HepG2 (cell line): ENCODE results near the gene USP1. TPM values are rescaled to one million over a fixed set of nuclear protein-coding genes. Genes with fewer than 3 reads are reported as not detected.

Experiments used
- CBFB ChIP-seq: sonication (generic); formaldehyde crosslinking; IDR thresholded peaks from 2 replicates; pipeline ENCODE4 v1.4.0; 2020; ENCODE audit warnings: missing genetic modification reagents
- EZH2 ChIP-seq: conservative IDR thresholded peaks from 2 replicates; pipeline ENCODE4 v1.6.1; 2012; ENCODE audit warnings: mild to moderate bottlenecking, low read depth, low read length, moderate library complexity
- GATAD2A ChIP-seq: IDR thresholded peaks from 2 replicates; pipeline ENCODE4 v1.6.1; 2016
- HMGXB4 ChIP-seq, 2 experiments: sonication (generic) in 1 of 2; formaldehyde crosslinking in 1 of 2; IDR thresholded peaks; 2 replicates each; pipeline versions ENCODE4 v1.4.0 to v1.6.1; 2018 to 2020; ENCODE audit warnings: missing genetic modification reagents in 2 of 2, borderline replicate concordance in 1 of 2, low read depth in 1 of 2, mild to moderate bottlenecking in 1 of 2, missing biosample characterization in 1 of 2
- IKZF4 ChIP-seq: sonication (generic); formaldehyde crosslinking; IDR thresholded peaks from 2 replicates; pipeline ENCODE4 v1.5.1; 2020; ENCODE audit warnings: borderline replicate concordance, mild to moderate bottlenecking, low read depth, missing genetic modification reagents; ENCODE audit errors: not compliant biosample characterization
- LCORL ChIP-seq, 2 experiments: fragments of 450-650 bp in 1 of 2; sonication (generic) in 1 of 2; formaldehyde crosslinking in 1 of 2; IDR thresholded peaks; 2 replicates each; pipeline versions ENCODE4 v1.5.0 to v1.6.1; 2017 to 2020; ENCODE audit warnings: antibody characterized with exemption in 1 of 2, missing genetic modification reagents in 1 of 2
- PHF8 ChIP-seq: sonication (generic); formaldehyde crosslinking; IDR thresholded peaks from 2 replicates; pipeline ENCODE4 v1.5.0; 2020; ENCODE audit warnings: missing genetic modification reagents
- POLR2AphosphoS2 ChIP-seq: IDR thresholded peaks from 2 replicates; pipeline ENCODE4 v1.6.1; 2011; ENCODE audit warnings: low read depth, low read length, improper control_type of control experiment
- REPIN1 ChIP-seq: sonication (generic); formaldehyde crosslinking; IDR thresholded peaks from 2 replicates; pipeline ENCODE4 v1.8.0; 2022; ENCODE audit warnings: missing genetic modification reagents, low read depth, mild to moderate bottlenecking, borderline replicate concordance
- RFX1 ChIP-seq: fragments of 450-650 bp; IDR thresholded peaks from 2 replicates; pipeline ENCODE4 v1.6.1; 2017
- SIN3B ChIP-seq: fragments of 150-350 bp; IDR thresholded peaks from 2 replicates; pipeline ENCODE4 v1.6.1; 2014; ENCODE audit warnings: low read length
- SMARCC2 ChIP-seq: fragments of 450-650 bp; IDR thresholded peaks from 2 replicates; pipeline ENCODE4 v1.6.1; 2017; ENCODE audit warnings: antibody characterized with exemption, mild to moderate bottlenecking
- TMF1 ChIP-seq: sonication (generic); formaldehyde crosslinking; IDR thresholded peaks from 2 replicates; pipeline ENCODE4 v1.8.1; 2022; ENCODE audit warnings: low read depth, missing genetic modification reagents
- ZBTB49 ChIP-seq: sonication (generic); formaldehyde crosslinking; IDR thresholded peaks from 2 replicates; pipeline ENCODE4 v1.4.0; 2020; ENCODE audit warnings: missing genetic modification reagents, borderline replicate concordance
- ZFP37 ChIP-seq: sonication (generic); formaldehyde crosslinking; IDR thresholded peaks from 2 replicates; pipeline ENCODE4 v1.4.0; 2020; ENCODE audit warnings: missing genetic modification reagents, borderline replicate concordance
- ZFP91 ChIP-seq: sonication (generic); formaldehyde crosslinking; IDR thresholded peaks from 2 replicates; pipeline ENCODE4 v1.9.0; 2022; ENCODE audit warnings: missing genetic modification reagents, mild to moderate bottlenecking, borderline replicate concordance
- ZNF276 ChIP-seq: sonication (generic); formaldehyde crosslinking; IDR thresholded peaks from 2 replicates; pipeline ENCODE4 v1.4.0; 2020; ENCODE audit warnings: mild to moderate bottlenecking, low read depth, missing genetic modification reagents
- ZNF296 ChIP-seq: sonication (generic); formaldehyde crosslinking; conservative IDR thresholded peaks from 2 replicates; pipeline ENCODE4 v1.5.0; 2020; ENCODE audit warnings: mild to moderate bottlenecking, missing genetic modification reagents
- ZNF333 ChIP-seq: sonication (generic); formaldehyde crosslinking; IDR thresholded peaks from 2 replicates; pipeline ENCODE4 v1.4.0; 2020; ENCODE audit warnings: mild to moderate bottlenecking, missing genetic modification reagents, borderline replicate concordance
- ZNF557 ChIP-seq: sonication (generic); formaldehyde crosslinking; IDR thresholded peaks from 2 replicates; pipeline ENCODE4 v1.4.0; 2020; ENCODE audit warnings: missing genetic modification reagents
- ZNF589 ChIP-seq: sonication (generic); formaldehyde crosslinking; conservative IDR thresholded peaks from 2 replicates; pipeline ENCODE4 v1.8.0; 2022; ENCODE audit warnings: mild to moderate bottlenecking, moderate library complexity, missing genetic modification reagents
- ZNF672 ChIP-seq: sonication (generic); formaldehyde crosslinking; IDR thresholded peaks from 2 replicates; pipeline ENCODE4 v1.8.1; 2022; ENCODE audit warnings: missing genetic modification reagents
- polyA plus RNA-seq, 8 experiments: library from polyadenylated mRNA; depleted of rRNA in 3 of 8; stranded (reverse) in 7 of 8; unstranded in 1 of 8; fragments of >200 nt; fragmentation: Illumina TruSeq in 4 of 8; extraction: Trizol in 4 of 8; gene quantifications; 2 replicates each; pipeline versions ENCODE4 v1.2.1 to v1.2.3, GENCODE V29; 2011 to 2016; ENCODE audit warnings: low read depth in 4 of 8, missing spikeins in 1 of 8, mixed read lengths in 1 of 8; ENCODE audit not compliant: insufficient read depth in 1 of 8
- total RNA-seq, 5 experiments: library from RNA; depleted of rRNA; stranded (reverse); fragments of >200 nt; fragmentation: Illumina TruSeq; extraction: Trizol; gene quantifications; 2 replicates each; pipeline ENCODE4 v1.2.3, GENCODE V29; 2016; ENCODE audit warnings: low read depth in 1 of 5

The USP1 gene
- total and polyA plus RNA-seq, 2 of the 13 experiments (the other 11 are each of a cell fraction or from before 2014, with no cell fraction given): 9.0 to 64.6 TPM

GRCh38 chr1:62436466-62437272 is at the start of gene USP1 (continued):
- TF ChIP-seq HMGXB4 (CRISPR knock-in tag; IDR thresholded peaks at IDR 0.05; ENCODE audit: borderline replicate concordance in 1 of 2, low read depth in 1 of 2) (peak in 1 of 2 experiments; percentile 42; a peak in 1 of 4 replicates), ZNF557 (peak; percentile 42; the same call in 1 of the 2 replicates), ZNF672 (no peak), SMARCC2 (no peak), ZBTB49 (CRISPR knock-in tag) (no peak), EZH2 (no peak), ZNF296 (0 out of 2 replicates have a peak, but pooled peaks have one; percentile 20), LCORL (IDR thresholded peaks at IDR 0.05) (peak; percentile 17; the same call in 1 of the 2 replicates), LCORL (CRISPR knock-in tag; IDR thresholded peaks at IDR 0.05) (peak; percentile 78), POLR2AphosphoS2 (no peak), ZFP37 (CRISPR knock-in tag) (no peak), RFX1 (no peak), PHF8 (CRISPR knock-in tag) (peak; percentile 88), SIN3B (no peak), TMF1 (peak; percentile 55), GATAD2A (CRISPR knock-in tag) (no peak), ZNF333 (CRISPR knock-in tag) (peak; percentile 58; the same call in 1 of the 2 replicates), ZNF276 (CRISPR knock-in tag) (no peak; the same call in 1 of the 2 replicates), REPIN1 (CRISPR knock-in tag) (no peak; the same call in 1 of the 2 replicates), CBFB (CRISPR knock-in tag) (peak; percentile 45), IKZF4 (CRISPR knock-in tag) (no peak), ZNF589 (CRISPR knock-in tag) (no peak; the same call in none of the 2 replicates), ZFP91 (CRISPR knock-in tag) (peak; percentile 65)
